HG03045 (cell line): ENCODE measurements around the gene TRPM2.
"Not testable (repeated sequence)": the region's sequence is repeated elsewhere in the genome, so short reads cannot be mapped to it uniquely, and the experiment has no call there.

Experiments
- ATAC-seq: cut with Tn5 transposase; IDR thresholded peaks from one replicate; pipeline ENCODE4 v1.9.1; 2021; ENCODE audit warnings: mild to moderate bottlenecking, moderate library complexity; ENCODE audit not compliant: unreplicated experiment

The TRPM2 gene

DNA sequence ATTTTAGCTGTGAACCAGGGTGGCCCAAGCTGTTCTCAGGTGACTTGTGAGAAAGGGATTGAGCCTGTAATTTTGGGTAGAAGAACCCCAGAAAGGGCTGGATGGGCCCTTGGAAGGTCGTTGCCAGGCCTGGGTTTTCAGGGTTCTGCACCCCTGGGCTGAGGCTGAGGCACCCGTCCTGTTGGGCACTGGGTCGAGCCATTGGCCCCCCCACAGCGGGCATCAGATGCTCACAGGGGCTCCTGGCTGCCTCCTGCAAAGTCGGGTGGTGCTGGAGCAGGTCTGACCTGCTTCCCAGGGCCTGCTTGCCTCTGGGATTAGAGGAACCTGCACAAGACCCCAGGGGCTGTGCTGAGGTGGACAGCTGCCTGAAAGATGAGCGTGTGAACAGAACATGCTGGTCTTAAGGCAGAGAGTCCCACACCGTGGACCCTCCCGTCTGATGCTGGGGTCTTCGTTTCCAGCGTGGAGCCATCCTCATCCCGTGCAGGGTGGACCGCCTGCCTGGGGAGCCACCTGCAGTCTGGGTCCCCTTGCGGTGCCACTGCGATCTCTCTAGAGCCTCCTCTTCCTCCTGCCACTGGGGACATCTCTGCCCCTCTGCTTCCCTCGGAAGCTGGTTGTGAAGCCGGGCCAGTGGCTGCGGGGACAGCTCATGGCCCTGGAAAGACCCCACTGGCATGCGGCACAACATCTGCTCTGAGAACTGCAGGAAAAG, 1.7 kb upstream of the TRPM2 start:
- ATAC-seq = no peak

DNA sequence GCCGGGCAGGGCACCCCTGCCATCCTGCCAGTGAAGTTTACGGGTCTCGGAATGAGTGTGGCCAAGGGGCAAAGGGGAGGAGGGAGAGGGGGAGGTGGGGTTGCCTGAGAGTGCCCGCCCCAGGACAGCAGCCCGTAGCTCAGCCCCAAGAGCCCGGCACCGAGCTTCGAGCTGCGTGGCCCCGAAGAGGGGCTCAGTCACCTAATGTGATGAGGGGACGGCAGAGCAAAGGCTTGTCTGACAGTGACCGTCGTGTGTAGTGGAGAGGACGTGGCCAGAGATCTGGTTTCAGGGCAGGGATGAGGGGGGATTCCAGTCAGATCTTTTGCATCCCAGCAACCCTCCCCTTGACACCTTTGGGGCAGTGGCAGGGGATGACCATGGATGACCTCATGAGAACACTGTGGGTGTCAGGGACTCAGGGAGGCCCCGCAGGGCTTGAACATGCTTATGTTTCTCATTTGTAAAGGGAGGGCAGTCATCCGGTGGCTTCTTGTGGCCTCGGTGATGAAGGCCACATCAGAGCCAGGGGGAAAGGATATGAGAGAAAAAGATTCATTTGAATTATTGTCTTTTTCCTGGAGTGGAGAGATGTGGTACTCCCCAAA, 1.1 kb upstream of the TRPM2 start:
- no peak for ATAC-seq

DNA sequence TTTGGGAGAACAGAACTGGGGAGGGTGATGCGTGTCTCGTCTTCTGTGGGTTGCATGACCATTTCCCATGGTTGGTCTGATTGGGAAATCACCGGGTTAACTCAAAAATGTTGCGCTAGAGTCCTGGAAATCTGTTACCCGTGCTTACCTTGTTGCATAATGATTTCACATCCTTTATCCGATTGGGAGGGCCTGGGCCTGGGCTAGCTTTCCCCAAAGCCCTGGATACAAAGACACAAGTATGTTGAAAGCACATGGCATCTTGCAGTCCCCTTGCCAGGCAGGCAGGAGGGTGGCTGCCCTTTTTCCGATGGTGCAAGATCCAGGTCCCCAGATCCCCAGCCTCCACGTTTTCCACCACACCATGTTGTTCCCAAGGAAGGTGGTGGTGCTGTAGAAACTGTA, 582 bp downstream of the TRPM2 start:
- ATAC-seq = no peak

DNA sequence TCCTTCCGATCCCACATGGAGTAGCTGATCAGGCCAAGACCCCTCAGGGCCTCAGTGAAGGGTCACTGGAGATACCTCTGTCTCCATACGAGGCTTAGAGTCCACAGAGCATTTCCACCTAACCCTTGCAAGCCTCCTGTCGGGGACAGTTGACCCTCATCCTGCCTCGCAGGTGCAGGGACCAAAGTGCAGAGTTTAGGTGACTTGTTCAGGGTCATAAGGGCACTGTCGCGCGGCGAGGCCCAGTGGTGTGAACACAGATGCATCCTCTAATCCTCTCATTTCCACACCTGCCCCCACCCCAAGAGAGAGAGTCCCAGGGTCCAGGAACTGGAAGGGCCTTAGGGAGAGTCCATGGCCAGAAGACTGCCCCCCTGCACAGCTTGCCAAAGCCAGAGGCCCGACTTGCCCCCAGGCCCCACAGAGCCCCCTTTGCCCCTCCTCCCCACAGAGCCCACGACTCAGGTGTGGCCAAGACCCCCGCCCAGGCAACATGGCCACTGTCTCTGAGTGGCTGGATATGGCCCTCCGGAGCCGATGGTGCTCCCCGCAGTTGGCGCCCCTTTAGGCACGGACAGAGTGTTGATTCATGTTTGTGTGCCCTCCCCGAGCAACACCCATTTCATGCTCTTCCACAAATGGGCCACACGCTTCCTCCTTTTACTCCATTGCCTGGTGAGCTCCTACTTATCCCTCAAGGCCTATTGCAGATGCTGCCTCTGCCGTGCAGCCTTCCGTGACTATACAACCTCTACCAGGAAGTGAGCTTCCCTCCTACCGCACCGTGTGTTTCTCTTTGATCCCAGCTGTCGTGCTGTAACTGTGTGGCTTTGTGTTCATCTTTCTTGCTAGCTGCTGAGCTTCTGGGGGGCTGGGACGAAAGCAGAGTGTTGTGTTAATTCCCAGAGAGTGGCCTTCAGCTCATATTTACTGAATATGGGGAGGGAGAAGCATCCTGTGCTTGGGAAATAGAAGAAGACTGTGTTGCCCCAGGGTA, 1.7 kb downstream of the TRPM2 start:
- no peak for ATAC-seq

DNA sequence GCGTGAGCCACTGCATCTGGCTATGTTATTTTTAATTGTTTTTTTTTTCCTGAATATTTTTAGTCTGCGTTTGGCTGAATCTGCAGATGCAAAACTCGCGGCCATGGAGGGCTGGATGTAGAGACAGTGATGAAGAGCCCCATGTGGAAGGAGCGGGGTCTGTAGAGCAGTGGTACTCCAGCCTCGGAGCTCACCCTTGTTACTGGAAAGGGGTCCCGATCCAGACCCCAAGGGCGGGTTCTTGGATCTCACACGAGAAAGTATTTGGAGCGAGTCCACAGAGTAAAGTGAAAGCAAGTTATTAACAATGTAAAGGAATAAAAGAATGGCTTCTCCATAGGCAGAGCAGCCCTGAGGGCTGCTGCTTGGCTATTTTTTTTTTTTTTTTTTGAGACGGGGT, 2.7 kb downstream of the TRPM2 start:
- no peak for ATAC-seq

DNA sequence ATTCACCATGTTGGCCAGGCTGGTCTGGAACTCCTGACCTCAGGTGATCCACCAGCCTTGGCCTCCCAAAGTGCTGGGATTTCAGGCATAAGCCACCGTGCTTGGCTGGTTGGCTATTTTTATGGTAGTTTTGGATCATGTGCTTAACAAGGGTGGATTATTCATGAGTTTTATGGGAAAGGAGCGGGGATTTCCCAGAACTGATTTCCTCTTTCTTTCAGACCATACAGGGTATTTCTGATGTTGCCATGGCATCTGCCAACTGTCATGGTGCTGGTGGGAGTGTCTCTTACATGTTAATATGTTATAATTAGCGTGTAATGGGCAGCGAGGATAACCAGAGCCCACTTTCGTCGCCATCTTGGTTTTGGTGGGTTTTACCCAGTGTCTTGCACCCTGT, 3.2 kb downstream of the TRPM2 start:
- ATAC-seq = no peak

DNA sequence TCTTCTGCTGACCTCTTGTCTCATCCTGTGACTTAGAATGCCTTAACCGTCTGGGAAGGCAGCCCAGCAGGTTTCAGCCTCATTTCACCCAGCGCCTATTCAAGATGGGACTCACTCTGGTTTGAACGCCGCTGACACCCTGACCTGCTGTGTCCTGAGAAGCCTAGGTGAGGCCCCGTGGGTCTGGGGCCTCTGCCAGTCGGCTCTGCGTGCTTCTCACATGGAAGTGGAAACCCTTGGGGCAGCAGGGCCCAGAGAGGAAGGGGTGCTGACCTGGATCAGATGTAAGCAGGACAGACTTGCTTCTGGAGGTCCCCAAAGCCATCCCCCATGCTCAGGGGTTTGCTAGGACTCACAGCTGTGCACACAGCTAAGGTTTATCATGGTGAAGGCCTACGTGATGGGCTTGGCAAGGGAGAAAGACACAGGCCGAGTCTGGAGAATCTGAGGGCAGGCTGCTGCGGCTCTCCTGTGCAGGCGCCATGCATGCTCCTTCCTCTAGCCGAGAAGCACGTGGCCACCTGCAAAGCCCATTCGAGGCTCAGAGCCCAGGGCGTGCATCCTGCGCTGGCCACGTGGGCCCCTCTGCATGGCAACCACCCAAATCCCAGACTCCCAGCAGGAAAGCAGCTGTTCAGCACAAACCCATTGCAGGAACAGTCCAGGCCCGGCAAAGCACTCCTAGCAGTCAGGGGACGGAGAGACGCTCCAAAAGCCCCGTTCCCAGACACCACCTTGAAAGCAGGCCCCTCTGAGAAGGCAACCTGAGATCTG, 3.8 kb downstream of the TRPM2 start:
- no peak for ATAC-seq

DNA sequence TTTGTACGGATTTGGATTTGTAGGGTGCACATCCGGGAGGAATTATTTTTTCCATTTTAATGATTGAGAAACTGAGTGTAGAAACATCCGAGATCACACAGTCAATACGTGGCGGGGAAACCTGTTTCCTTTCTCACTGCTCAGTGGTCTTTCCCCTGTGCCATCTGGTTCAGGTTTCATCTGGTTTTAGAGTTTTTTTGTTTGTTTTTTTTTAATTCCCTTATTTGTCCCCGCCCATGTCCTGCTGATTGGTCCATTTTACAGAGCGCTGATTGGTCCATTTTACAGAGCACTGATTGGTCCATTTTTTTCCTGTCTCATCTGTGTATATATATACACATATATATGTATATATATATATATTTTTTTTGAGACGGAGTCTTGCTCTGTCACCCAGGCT, 6.0 kb downstream of the TRPM2 start:
- ATAC-seq = no peak

DNA sequence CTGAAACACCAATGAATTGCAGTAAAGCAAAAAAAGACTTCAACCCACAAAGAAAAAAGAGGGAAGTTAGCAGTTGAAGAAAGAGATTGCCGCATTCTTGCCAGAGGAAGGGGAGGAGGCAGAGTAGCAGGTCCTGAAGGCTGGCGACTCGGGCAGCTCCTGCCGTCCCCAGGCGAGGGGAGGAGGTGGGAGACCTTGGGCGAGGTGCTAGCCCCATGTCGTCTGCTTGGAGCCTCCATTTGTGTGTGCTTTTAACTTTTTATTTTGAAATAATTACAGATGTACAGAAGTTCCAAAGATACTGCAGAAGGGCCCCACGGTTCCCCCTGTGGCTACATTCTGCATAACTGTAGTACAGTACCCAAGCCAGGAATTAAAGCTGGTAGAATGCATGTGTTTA, 6.7 kb downstream of the TRPM2 start:
- no peak for ATAC-seq

DNA sequence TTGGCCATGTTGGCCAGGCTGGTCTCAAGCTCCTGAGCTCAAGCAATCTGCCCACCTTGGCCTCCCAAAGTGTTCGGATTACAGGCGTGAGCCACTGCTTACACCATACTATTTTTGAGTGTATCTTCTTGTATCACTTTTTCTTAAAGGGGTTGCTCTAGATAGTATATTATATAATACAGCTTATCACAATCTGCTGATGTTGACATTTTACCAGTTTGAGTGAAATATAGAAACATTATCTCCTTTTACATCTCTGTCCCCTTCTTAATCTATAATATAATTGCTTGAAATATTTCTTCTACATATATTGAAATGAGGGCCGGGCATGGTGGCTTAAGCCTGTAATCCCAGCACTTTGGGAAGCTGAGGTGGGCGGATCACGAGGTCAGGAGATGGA, 8.5 kb downstream of the TRPM2 start:
- ATAC-seq = not testable (repeated sequence)

DNA sequence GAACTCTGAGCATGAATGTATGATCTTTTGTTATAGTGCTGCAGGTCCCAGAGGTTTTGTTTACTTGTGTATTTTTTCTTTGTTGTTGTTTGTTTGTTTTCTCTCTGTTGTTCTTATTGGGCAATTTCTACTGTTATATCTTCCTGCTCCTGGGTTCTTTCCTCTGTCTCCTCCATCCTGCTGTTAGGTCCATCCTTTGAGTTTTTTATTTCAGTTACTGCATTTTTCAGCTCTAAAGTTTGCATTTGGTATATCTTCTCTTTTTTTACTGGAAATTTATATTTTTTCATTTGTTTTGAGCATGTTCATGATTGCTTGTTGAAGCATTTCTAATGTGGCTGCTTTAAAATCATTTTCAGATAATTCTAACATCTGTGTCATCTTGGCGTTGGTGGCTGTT, 9.9 kb downstream of the TRPM2 start:
- no peak for ATAC-seq

DNA sequence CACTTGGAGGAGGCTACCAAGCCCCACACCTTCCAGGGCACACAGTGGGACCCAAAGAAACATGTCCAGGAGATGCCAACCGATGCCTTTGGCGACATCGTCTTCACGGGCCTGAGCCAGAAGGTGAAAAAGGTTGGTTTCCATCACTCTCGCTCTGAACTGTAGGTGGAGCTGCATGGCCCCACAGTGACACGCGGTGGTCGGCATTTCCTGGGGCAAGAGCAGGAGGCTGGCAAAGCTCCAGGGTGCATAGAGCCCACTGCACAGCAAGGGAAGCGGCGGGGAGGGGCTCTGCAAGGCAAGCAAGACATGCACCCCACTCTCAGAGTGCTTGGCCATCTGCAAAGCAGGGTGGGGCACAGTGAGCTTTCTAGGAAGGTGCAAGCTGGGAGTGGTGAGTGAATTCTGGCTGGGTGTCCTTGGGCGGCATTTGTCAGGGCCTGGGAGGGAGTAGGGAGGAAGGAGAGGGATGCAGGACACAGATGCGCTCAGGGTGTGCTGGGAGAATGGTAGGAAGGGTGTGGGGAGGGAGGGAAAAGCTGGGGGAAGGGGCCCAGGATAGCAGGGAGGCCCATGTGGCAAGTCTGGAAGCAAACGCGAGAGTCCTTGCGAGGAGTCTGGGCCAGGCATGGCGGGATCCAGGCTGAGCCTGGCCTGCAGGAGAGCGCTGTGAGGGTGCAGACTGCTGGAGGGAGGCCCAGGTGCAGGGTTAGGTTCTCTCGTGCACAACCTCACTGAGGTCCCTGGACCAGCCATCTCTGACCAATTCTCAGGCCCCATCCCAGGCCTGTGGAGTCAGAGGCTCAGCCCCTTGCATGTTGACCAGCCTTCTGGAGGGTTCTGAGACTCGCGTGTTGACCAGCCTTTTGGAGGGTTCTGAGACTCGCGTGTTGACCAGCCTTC, 11.0 kb downstream of the TRPM2 start:
- no peak for ATAC-seq

DNA sequence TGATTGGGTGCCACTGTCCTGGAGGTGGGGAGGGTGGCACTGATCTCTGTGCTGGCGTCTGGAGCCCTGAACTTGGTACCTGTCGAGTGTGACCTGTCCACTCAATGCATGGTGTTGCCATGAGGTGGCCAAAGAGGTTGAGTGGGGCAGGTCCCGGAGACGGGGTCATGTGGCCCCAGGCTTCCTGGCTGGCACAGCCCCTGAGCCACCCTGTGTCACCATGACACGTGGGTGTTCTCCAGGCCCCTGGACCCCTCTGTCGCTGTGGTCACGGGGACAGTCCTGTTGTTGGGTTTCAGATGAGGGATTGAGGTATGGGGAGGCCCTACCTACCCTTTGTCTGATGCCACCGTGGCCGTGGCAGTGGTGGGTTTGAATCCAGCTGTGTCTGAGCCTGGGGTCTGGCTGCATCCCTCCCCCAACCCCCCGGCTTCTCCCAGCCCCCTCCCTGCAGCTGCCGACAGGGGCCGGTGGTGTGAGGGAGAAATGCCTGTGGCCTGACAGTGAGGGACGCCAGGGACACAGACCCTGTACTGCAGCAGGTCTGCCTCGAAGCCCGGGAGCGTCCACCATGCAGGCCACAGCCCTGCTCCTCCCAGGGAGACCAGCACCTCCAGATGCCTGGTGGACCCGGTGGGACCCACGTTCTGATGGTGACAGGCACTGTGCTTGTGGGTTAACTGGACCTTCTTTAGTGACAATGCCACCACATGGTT, 12.0 kb downstream of the TRPM2 start:
- no peak for ATAC-seq

DNA sequence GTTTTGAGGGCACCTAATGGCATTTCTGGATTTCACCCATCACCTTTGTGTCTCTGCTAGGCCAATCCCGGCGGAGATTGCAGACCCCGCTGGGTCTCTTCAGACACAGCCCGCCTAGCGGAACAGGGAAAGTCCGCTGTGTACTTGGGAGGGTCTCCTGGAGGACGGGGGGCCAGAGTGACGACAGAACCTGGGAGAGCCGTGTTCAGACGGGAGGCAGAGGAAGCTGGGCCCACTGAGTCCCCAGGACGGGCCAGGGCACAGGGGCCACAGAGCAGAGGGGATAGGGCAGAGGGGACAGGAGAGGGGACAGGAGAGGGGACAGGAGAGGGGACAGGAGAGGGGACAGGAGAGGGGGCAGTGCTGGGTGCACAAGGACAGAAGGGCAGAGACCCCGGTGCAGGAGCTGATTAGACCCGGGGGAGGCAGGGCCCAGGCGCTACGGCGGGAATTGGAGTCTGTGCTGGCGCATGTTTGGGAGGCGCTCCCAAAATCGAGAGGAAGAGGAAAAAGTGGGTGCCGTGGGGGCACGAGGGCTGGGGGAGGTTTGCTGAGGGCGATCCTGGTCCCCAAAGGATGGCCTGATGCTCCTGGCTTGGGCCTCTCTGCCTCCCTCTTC, 12.7 kb downstream of the TRPM2 start:
- no peak for ATAC-seq

DNA sequence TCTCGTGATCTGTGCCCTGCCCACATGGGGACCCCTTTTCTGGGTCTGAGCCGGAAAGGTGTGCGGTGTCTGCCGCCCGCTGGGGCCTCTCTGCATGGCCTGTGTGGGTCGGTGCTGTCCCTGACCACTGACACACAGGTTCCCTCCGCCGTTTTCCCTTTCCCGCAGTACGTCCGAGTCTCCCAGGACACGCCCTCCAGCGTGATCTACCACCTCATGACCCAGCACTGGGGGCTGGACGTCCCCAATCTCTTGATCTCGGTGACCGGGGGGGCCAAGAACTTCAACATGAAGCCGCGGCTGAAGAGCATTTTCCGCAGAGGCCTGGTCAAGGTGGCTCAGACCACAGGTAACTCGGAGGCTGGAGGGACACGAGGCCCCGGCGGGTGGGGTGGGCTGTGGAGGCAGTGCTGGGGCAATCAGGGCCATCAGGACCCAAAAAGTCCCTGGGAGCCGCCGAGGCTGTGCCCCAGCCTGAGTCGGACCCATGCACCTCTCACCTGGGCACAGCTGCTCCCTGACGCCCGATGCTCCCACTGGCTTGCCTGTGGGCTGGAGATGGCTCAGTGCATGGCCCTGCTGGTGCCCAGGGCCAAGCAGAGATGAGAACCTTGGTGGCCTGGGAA, 13.3 kb downstream of the TRPM2 start:
- no peak for ATAC-seq

DNA sequence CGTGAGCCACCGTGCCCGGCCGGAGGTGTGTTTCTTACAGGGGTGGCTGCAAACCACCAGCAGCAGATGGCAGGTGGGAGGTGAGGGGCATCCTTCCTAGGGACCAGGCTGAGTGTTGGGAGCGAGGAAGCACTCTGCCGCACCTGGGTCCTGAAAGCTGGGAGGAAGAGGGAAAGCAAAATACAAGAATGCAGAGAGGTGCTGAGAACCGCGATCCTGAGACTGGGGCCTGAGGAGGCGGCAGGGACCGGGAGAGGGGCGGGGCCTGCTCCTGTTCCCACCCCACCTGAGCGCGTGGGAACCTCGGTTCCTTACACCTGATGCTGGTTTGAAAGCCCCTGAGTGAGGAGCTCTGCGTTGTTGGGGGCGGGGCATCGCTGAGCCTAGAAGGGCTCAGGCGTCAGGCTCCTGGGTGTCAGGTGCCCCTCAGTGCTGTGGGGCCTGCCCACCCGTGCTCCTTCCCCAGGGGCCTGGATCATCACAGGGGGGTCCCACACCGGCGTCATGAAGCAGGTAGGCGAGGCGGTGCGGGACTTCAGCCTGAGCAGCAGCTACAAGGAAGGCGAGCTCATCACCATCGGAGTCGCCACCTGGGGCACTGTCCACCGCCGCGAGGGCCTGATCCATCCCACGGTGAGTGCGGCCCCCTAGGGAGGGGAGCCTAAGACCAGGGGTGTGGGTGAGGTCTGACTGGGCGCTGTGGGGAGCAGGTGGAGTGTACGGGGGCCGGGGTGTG, 15.5 kb downstream of the TRPM2 start:
- no peak for ATAC-seq

DNA sequence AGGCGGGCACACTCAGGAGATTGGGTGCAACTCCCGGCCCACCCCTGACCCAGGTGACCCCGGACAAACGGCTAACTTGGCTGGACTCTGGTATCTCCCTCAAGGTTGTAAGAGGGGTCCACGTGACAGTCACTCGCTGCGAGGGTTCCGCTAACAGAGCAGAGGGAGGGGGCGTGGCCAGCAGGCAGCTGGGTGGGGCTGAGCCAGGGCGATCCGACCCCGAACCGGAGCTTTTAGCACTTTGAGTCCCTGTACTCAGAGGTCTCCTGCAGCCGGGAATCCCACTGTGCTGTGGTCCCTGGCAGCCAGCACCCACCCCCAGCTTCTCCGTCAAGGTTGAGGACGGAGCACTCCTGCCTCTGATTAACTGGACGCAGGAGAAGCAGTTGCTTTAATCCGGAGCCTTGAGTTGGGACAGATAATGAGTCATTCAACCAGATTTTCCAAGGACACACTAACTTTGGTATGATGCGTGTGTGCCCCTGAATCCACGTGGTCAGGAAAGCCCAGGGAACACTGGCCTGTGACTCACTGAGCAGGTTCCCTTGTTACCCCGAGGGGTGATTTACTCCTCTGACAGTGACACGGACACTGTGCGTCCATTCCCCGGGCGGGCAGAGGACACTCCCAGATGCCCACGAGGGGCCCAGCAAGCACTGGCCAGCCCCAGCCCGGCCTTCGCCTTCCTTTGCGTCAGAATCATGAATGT, 16.8 kb downstream of the TRPM2 start:
- ATAC-seq = no peak
